Measurements from ENCODE around the gene KLHL41. TPM values are rescaled to one million over a fixed set of nuclear protein-coding genes. Genes with fewer than 3 reads are reported as not detected.

The KLHL41 gene
- total and polyA plus RNA-seq, 12 donors, result 32.5 to 185 (median 126) TPM

DNA sequence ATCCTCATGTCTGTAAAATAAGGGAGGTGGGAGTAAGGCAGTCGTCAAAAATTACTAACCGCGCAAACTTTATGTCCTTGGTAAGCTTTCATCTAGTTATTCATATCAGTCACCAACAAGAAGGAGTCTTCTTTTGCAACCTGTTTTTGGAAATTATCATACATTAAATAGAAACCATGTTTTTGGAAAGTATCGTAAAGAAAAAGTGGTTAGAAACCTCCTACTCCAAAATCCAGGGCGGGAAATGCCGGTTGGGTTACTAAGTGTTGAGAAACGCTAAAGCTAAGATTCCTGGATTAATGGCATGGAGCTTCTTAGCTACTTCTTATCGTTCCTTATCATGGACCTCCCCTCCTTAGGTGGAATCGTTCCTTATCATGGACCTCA is 29.4 kb upstream of the KLHL41 start:
- no peaks in the 10 kb centered on the region for H3K27me3 ChIP-seq
- ATAC-seq, result peak in 1 of 8 donors; percentile 2
- WGBS, 2 donors, result 30 to 32% methylated on average over 9 of the region's 9 CpGs
- peak overlapping the region in 8 of 10 donors; percentile 48 to 85 (median 72) for H3K27ac ChIP-seq
- H3K4me1 ChIP-seq, result peaks cover 0 to 21% (median 9%) of the 10 kb centered on the region in 9 donors
- H3K36me3 ChIP-seq, result peaks cover 0 to 35% (median 13%) of the 10 kb centered on the region in 9 donors
- no peaks in the 10 kb centered on the region for H3K9me3 ChIP-seq
- intact Hi-C loops (cut with DNase I), result no loop called here
- H3K4me3 ChIP-seq, result peak overlapping the region; percentile 59 to 92 (median 82)
- DNase-seq, result no peak
- no peak for TF ChIP-seq CTCF (IDR thresholded peaks at IDR 0.05)

DNA sequence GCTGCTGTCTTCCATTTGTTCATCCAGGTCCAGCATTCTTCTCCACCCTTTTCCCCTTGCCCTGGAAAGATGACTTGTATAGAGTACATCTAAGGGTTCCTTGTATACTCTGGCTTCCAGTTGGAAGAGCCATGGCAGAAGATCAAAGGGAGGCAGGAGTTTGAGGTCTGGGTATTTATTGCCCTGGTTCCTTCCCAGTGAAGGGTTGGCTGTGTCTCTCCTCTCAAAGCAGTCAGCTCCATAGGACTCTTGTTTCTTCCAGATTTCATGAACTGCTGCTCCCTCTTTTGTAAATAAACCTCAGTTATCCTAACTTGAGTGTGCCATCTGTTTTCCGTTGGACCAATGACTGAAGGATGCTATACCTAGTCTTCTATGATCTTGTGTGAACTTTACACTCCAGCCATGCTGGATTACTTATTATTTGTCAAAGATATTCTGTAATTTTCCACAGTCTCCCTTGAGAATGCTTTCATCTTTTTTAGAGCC is 23.8 kb upstream of the KLHL41 start:
- TF ChIP-seq CTCF (IDR thresholded peaks at IDR 0.05), result no peak
- ATAC-seq (no peak), DNase-seq (no peak)
- 92 to 98% methylated on average over 1 of the region's 1 CpG for WGBS, 2 donors
- Histone ChIP-seq H3K27ac (no peak overlapping the region), H3K4me1 (no peaks in the 10 kb centered on the region), H3K27me3 (no peaks in the 10 kb centered on the region), H3K36me3 (peaks cover 0 to 89% (median 13%) of the 10 kb centered on the region in 9 donors), H3K9me3 (no peaks in the 10 kb centered on the region), H3K4me3 (no peak overlapping the region)
- intact Hi-C loops (cut with DNase I), result no loop called here

- DNase-seq (no peak), ATAC-seq (no peak)
- Histone ChIP-seq H3K36me3 (peaks cover 0 to 94% (median 15%) of the 10 kb centered on the region in 9 donors), H3K27me3 (no peaks in the 10 kb centered on the region), H3K27ac (no peak overlapping the region), H3K4me3 (no peak overlapping the region), H3K9me3 (no peaks in the 10 kb centered on the region), H3K4me1 (no peaks in the 10 kb centered on the region)
- TF ChIP-seq CTCF (IDR thresholded peaks at IDR 0.05), result no peak
- intact Hi-C loops (cut with DNase I), result no loop called here
Observed at GRCh38 chr2:169486487-169486886, 23.0 kb upstream of the KLHL41 start.

DNA sequence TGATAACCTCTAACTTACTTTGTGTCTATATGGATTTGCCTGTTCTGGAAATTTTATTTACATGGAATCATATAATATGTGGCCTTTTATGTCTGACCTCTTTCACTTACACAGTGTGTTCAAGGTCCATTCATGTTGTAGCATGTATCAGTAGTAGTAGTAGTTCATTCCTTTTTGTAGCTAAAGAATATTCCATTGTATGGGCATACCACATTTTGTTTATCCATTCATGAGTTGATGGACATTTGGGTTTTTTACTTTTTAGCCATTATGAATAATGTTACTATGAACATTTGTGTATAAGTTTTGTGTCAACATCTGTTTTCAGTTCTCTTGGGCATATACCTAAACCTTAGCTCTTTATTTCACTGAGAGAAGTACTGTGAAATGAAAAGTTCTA is 18.7 kb upstream of the KLHL41 start:
- Histone ChIP-seq H3K36me3 (peaks cover 0 to 91% (median 18%) of the 10 kb centered on the region in 9 donors), H3K9me3 (no peaks in the 10 kb centered on the region), H3K27ac (no peak overlapping the region), H3K4me3 (no peak overlapping the region), H3K27me3 (no peaks in the 10 kb centered on the region), H3K4me1 (no peaks in the 10 kb centered on the region)
- intact Hi-C loops (cut with DNase I), result no loop called here
- ATAC-seq (no peak), DNase-seq (no peak)
- no peak for TF ChIP-seq CTCF (IDR thresholded peaks at IDR 0.05)
